WTC11 (cell line): ENCODE data around the gene ZCCHC10.

ENCODE experiments used
- ARID4B ChIP-seq: sonication (generic); formaldehyde crosslinking; IDR thresholded peaks from 2 replicates; pipeline ENCODE4 v1.8.0; 2023; ENCODE audit warnings: missing genetic modification reagents, mild to moderate bottlenecking, borderline replicate concordance
- ATF2 ChIP-seq: sonication (generic); formaldehyde crosslinking; IDR thresholded peaks from 2 replicates; pipeline ENCODE4 v1.8.1; 2022; ENCODE audit warnings: low read depth, missing genetic modification reagents, borderline replicate concordance
- CBFB ChIP-seq: sonication (generic); formaldehyde crosslinking; IDR thresholded peaks from 2 replicates; pipeline ENCODE4 v1.8.1; 2022; ENCODE audit warnings: mild to moderate bottlenecking, low read depth, missing genetic modification reagents
- CTCF ChIP-seq: fragments of 200-600 bp; IDR thresholded peaks from 2 replicates; pipeline ENCODE4 v1.8.0; 2022; ENCODE audit warnings: antibody characterized with exemption
- E2F1 ChIP-seq: sonication (generic); formaldehyde crosslinking; IDR thresholded peaks from 2 replicates; pipeline ENCODE4 v1.8.0; 2022; ENCODE audit warnings: mild to moderate bottlenecking, missing genetic modification reagents
- ERG ChIP-seq: fragments of 250-450 bp; sonication (Bioruptor Pico); IDR thresholded peaks from 2 replicates; pipeline ENCODE4 v1.8.0; 2021; ENCODE audit warnings: mild to moderate bottlenecking
- ESRRA ChIP-seq: sonication (generic); formaldehyde crosslinking; IDR thresholded peaks from 2 replicates; pipeline ENCODE4 v1.8.1; 2022; ENCODE audit warnings: mild to moderate bottlenecking, missing genetic modification reagents, borderline replicate concordance
- JUN ChIP-seq: sonication (generic); formaldehyde crosslinking; IDR thresholded peaks from 2 replicates; pipeline ENCODE4 v1.8.0; 2023; ENCODE audit warnings: mild to moderate bottlenecking, missing genetic modification reagents
- MXD4 ChIP-seq: fragments of 250-450 bp; sonication (Bioruptor Pico); IDR thresholded peaks from 2 replicates; pipeline ENCODE4 v1.8.0; 2021; ENCODE audit warnings: mild to moderate bottlenecking, moderate library complexity, borderline replicate concordance
- NR1H2 ChIP-seq: sonication (generic); formaldehyde crosslinking; IDR thresholded peaks from 2 replicates; pipeline ENCODE4 v1.9.0; 2021; ENCODE audit warnings: mild to moderate bottlenecking, moderate library complexity, missing genetic modification reagents
- SP1 ChIP-seq: sonication (generic); formaldehyde crosslinking; conservative IDR thresholded peaks from 2 replicates; pipeline ENCODE4 v1.8.1; 2022; ENCODE audit warnings: missing genetic modification reagents
- USF2 ChIP-seq: sonication (generic); formaldehyde crosslinking; IDR thresholded peaks from 2 replicates; pipeline ENCODE4 v1.8.1; 2023; ENCODE audit warnings: mild to moderate bottlenecking, missing genetic modification reagents, moderate library complexity
- ZBTB43 ChIP-seq: sonication (generic); formaldehyde crosslinking; IDR thresholded peaks from 2 replicates; pipeline ENCODE4 v1.8.1; 2023; ENCODE audit warnings: mild to moderate bottlenecking, missing genetic modification reagents

GRCh38 chr5:133062276-133062675 lies 35.9 kb upstream of the ZCCHC10 start:
- no peak for TF ChIP-seq USF2 (CRISPR knock-in tag)
- TF ChIP-seq CTCF, result no peak
- TF ChIP-seq SP1 (CRISPR knock-in tag), result no peak
- no peak for TF ChIP-seq ESRRA (CRISPR knock-in tag)
- TF ChIP-seq E2F1, result no peak
- no peak for TF ChIP-seq ARID4B (CRISPR knock-in tag)
- no peak for TF ChIP-seq CBFB (CRISPR knock-in tag)
- TF ChIP-seq NR1H2 (CRISPR knock-in tag), result no peak
- TF ChIP-seq MXD4 (CRISPR knock-in tag), result no peak
- no peak for TF ChIP-seq ERG (CRISPR knock-in tag)
- no peak for TF ChIP-seq ZBTB43 (CRISPR knock-in tag)
- no peak for TF ChIP-seq JUN (CRISPR knock-in tag)
- TF ChIP-seq ATF2 (CRISPR knock-in tag), result no peak
